OCI-LY3 (cell line): ENCODE results near the gene LYPD5.
A peak's percentile ranks its signal among the peaks of the same experiment; 100 is the strongest.

Experiments used
- H2AFZ ChIP-seq: fragments of 200-600, 300-600 bp; shearing (Covaris generic); 2 replicates; pipeline ENCODE4 v1.6.0; 2014; ENCODE audit warnings: antibody characterized with exemption, low read depth, low read length
- H3K27ac ChIP-seq: fragments of 200-600, 300-600 bp; sonication (generic); 2 replicates; pipeline ENCODE4 v1.5.1; 2014; ENCODE audit warnings: mild to moderate bottlenecking, low read length, moderate library complexity, mixed read lengths
- H3K27me3 ChIP-seq: fragments of 200-600, 300-600 bp; sonication (generic); 2 replicates; pipeline ENCODE4 v1.6.1; 2014; ENCODE audit warnings: low read depth, low read length, mixed read lengths
- H3K36me3 ChIP-seq: fragments of 200-600, 300-600 bp; sonication (generic); replicated peaks from 2 replicates; pipeline ENCODE3; 2014; ENCODE audit warnings: low read depth, low read length, mixed read lengths
- H3K4me1 ChIP-seq: fragments of 300-600, 200-600 bp; sonication (generic); 2 replicates; pipeline ENCODE4 v1.6.1; 2014; ENCODE audit warnings: low read length, mixed read lengths
- H3K4me2 ChIP-seq: fragments of 200-600, 300-600 bp; sonication (generic); 2 replicates; pipeline ENCODE4 v1.6.1; 2014; ENCODE audit warnings: low read length, mixed read lengths
- H3K4me3 ChIP-seq: fragments of 300-600, 200-600 bp; sonication (generic); 2 replicates; pipeline ENCODE4 v1.5.1; 2014; ENCODE audit warnings: antibody characterized with exemption, mild to moderate bottlenecking, low read length, moderate library complexity
- H3K79me2 ChIP-seq: fragments of 300-600, 200-600 bp; shearing (Covaris generic); 2 replicates; pipeline ENCODE4 v1.6.1; 2014; ENCODE audit warnings: mild to moderate bottlenecking, low read length, mixed read lengths
- H3K9ac ChIP-seq: fragments of 300-600, 200-600 bp; shearing (Covaris generic); 2 replicates; pipeline ENCODE4 v1.6.0; 2014; ENCODE audit warnings: mild to moderate bottlenecking, low read length, moderate library complexity
- H3K9me3 ChIP-seq: fragments of 200-600, 300-600 bp; shearing (Covaris generic); 2 replicates; pipeline ENCODE4 v1.6.1; 2014; ENCODE audit warnings: low read length, mixed read lengths; ENCODE audit not compliant: insufficient read depth
- H4K20me1 ChIP-seq: fragments of 200-600, 300-600 bp; sonication (generic); 2 replicates; pipeline ENCODE4 v1.6.1; 2016; ENCODE audit warnings: low read length, mixed read lengths; ENCODE audit not compliant: insufficient read depth
- EZH2phosphoT487 ChIP-seq: fragments of 200-600 bp; shearing (Covaris generic); IDR thresholded peaks from 2 replicates; pipeline ENCODE4 v1.6.1; 2018; ENCODE audit warnings: antibody characterized with exemption, mixed run types, low read depth
- TF ChIP-seq, protein P1 (sequence below): fragments of 200-600, 300-600 bp; sonication (generic); IDR thresholded peaks from 2 replicates; pipeline ENCODE4 v1.5.1; 2014; ENCODE audit warnings: antibody characterized with exemption, low read length, low read depth

Gene LYPD5

DNA sequence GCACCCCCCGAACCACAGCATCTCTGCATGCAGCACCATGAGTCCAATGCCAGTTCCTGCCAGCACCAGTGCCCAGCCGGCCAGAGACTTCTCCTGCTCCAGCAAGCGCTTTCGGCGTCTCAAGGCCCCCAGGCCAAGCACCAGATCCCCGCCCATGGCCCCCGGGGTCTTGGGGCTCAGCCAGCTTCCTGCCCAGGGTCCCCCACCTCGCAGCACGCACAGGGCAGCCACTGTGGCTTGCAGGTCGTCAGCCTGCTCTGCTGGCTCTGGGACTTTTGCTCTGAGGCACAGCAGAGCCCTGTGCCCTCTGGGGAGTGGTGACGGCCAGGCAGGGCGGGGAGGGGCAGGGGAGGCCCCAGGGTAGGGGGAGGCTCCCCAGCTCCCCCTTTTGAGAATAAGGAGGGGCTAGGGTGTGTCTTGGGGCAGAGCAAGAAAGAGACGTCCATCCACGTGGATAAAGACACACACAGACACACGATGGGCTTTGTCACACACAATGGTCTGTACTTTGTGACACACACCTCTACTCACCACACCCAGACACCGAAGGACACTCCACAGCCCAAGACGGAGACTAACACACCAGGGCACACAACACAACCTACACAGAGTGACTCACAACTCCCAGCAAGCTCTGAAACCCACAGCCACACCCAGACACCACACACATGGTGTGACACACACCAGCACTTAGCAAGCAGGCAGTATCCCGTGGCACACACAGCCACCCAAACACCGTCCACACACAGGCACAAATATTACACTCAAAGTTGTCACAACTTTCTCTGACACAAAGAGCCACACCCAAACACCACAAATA, 21.3 kb downstream of the LYPD5 start, which contains the start of gene KCNN4:
Gene KCNN4, minus strand, starts transcription at position 268 of the 820 bp plus-strand sequence. Its CDS starts 112 bp downstream, at position 156.
- Histone ChIP-seq H3K4me3 (peak within 1 kb of the TSS; percentile 92), H3K27me3 (no peaks in the 10 kb centered on the region), H3K9ac (peak within 1 kb of the TSS; percentile 97), H3K9me3 (no peaks in the 10 kb centered on the region), H3K4me1 (peaks cover 66% of the 10 kb centered on the region), H2AFZ (no peak within 1 kb of the TSS; the same call in 1 of the 2 replicates), H3K27ac (peak within 1 kb of the TSS; percentile 83), H3K36me3 (peaks cover 28% of the 10 kb centered on the region), H3K79me2 (peaks cover 57% of the 10 kb centered on the region), H3K4me2 (peak within 1 kb of the TSS; percentile 99), H4K20me1 (peaks cover 38% of the 10 kb centered on the region)
- TF ChIP-seq, protein P1, sequence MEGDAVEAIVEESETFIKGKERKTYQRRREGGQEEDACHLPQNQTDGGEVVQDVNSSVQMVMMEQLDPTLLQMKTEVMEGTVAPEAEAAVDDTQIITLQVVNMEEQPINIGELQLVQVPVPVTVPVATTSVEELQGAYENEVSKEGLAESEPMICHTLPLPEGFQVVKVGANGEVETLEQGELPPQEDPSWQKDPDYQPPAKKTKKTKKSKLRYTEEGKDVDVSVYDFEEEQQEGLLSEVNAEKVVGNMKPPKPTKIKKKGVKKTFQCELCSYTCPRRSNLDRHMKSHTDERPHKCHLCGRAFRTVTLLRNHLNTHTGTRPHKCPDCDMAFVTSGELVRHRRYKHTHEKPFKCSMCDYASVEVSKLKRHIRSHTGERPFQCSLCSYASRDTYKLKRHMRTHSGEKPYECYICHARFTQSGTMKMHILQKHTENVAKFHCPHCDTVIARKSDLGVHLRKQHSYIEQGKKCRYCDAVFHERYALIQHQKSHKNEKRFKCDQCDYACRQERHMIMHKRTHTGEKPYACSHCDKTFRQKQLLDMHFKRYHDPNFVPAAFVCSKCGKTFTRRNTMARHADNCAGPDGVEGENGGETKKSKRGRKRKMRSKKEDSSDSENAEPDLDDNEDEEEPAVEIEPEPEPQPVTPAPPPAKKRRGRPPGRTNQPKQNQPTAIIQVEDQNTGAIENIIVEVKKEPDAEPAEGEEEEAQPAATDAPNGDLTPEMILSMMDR: no peak
- no peak for TF ChIP-seq EZH2phosphoT487

DNA sequence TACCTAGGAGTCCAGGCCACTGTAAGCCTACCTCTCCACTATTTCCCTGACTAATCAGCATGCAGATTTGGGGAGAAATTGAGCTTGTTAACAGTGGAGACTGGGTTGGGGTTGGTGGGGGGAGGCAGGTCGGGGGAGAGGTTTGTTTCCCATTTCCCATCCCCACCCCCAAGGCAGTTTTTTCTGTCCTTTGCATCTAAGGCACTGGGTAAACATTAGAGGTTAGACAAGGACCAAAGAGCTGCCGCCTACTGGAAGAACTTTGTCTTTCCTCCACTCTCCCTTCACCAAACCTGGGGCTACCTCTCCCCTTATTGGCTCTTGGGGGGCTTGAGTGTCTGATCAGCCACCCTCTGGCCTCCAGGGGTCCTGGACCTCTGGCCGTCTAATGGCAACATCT, 22.4 kb downstream of the LYPD5 start:
- Histone ChIP-seq H3K36me3 (peaks cover 33% of the 10 kb centered on the region), H3K9me3 (no peaks in the 10 kb centered on the region), H3K9ac (peak overlapping the region; percentile 97), H3K27me3 (no peaks in the 10 kb centered on the region), H3K4me3 (peak overlapping the region; percentile 92), H2AFZ (no peak overlapping the region), H3K4me2 (peak overlapping the region; percentile 99), H3K79me2 (peaks cover 68% of the 10 kb centered on the region), H4K20me1 (peaks cover 49% of the 10 kb centered on the region), H3K27ac (peak overlapping the region; percentile 83), H3K4me1 (peaks cover 61% of the 10 kb centered on the region)
- TF ChIP-seq, protein P1: peak; percentile 63
- TF ChIP-seq EZH2phosphoT487: no peak

DNA sequence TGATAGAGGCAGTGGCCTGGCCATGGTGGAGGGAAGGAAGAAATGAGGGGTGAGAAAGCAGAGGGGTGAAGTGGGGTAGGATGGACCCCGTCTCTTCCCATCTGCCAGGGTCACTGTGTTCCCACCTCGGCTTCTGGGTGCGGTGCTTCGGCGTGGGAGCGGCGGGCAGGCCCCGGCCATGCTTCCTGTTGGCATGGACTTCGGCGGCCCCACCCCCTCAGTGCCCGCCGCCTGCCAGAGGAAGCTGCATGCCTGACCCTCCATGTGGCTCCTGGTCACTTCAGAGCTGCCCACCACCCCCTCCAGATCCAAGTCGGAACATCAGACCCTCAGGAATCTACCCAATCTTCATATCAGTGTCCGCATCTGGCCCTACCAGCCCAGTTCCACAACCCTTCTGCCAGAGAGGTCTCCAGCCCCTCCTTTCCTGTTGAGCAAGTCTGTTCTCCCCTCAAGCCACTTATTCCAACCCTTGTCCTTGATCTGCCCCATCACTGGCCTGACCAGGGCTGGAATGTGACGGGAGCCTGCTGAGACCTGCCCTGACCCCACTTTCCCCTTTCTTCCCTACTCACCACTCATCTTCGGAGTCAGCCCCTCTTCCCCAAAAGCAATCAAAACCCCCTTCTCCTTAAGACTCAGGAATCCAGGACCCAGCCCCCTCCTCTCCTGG, 23.0 kb downstream of the LYPD5 start:
- Histone ChIP-seq H3K4me3 (peak overlapping the region; percentile 92), H3K27me3 (no peaks in the 10 kb centered on the region), H3K27ac (peak overlapping the region; percentile 83), H3K36me3 (peaks cover 39% of the 10 kb centered on the region), H3K4me1 (peaks cover 56% of the 10 kb centered on the region), H3K9me3 (no peaks in the 10 kb centered on the region), H3K9ac (peak overlapping the region; percentile 97), H4K20me1 (peaks cover 54% of the 10 kb centered on the region), H3K79me2 (peaks cover 73% of the 10 kb centered on the region), H2AFZ (no peak overlapping the region), H3K4me2 (peak overlapping the region; percentile 99)
- no peak for TF ChIP-seq EZH2phosphoT487
- TF ChIP-seq, protein P1: no peak

DNA sequence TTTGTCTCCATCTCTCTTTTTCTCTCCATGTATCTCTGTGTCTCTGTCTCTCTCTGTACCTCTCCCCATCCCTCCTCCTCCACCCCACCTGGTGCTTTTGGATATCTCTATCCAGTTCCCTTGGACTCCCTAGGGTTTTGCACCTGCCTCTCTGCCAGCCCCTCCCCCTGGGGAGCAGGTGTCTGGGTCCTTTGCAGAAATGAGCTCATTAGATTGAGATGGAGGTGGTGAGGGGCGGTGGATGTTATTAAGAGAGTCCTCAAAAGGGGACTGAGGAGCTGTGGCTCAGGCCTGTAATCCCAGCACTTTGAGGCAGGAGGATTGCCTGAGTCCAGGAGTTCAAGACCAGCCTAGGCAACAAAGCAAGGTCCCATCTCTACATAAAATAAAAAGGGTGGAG, 23.6 kb downstream of the LYPD5 start:
- Histone ChIP-seq H3K9ac (peak overlapping the region; percentile 97), H3K36me3 (peaks cover 45% of the 10 kb centered on the region), H2AFZ (no peak overlapping the region), H3K4me3 (peak overlapping the region; percentile 92), H3K4me1 (peaks cover 50% of the 10 kb centered on the region), H3K79me2 (peaks cover 80% of the 10 kb centered on the region), H3K9me3 (no peaks in the 10 kb centered on the region), H4K20me1 (peaks cover 60% of the 10 kb centered on the region), H3K4me2 (peak overlapping the region; percentile 99), H3K27me3 (no peaks in the 10 kb centered on the region), H3K27ac (peak overlapping the region; percentile 83)
- no peak for TF ChIP-seq EZH2phosphoT487
- TF ChIP-seq, protein P1: no peak
